ENCODE results near the gene DYNC1I1. TPM values are rescaled to one million over a fixed set of nuclear protein-coding genes. Genes with fewer than 3 reads are reported as not detected.

The DYNC1I1 gene
- total RNA-seq, 1 donor from 2014 or later, result 1.6 TPM

DNA sequence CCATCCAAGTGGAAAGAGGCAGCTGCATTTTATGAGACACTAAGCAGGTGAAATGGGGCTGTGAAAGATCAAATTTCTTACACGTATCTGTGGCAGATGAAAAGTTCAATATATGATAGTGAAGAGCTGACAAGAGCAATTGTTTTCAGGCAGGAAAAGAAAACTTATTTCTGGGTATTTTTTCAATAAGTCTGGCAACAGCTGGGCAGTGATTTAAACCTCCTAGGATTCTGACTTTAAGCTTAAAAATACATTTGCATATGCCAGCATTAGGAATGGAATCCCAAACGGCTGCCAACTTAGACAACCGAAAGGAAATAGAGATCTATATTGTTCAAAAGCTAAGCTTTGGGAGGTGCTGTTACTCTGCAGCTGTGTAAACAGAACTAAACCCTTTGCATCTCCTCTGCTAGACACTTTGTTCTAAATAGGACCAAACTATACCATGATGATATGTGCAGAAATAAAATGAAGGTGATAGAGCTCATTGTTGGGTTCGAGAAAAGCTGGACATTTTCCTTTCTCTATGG, 26.1 kb downstream of the DYNC1I1 start:
- H3K27ac Mint-ChIP-seq, result no peak overlapping the region
- H3K9me3 Mint-ChIP-seq (ENCODE audit: low read depth), result no peaks in the 10 kb centered on the region
- H3K36me3 Mint-ChIP-seq (ENCODE audit: insufficient read depth), result no peaks in the 10 kb centered on the region

DNA sequence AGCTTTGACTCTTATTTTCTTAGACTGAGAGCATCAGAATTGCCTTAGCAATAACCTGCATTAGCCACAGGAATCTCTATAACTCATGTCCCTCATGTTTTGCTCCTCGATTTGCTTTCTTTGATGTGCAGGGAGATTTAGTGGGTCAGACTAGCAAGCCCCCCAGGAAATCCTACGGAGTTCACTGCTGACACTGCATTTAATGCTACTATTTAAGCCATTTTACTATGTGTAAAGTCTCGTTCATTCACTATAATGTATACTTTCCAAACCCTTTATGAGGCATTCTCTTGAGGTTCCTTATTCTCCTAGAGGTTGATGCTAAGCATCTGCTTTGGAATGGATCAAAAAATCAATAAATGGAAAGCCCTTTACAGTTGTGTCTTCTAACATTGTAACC, 28.4 kb downstream of the DYNC1I1 start:
- no peak for TF ChIP-seq CTCF (IDR thresholded peaks at IDR 0.05; ENCODE audit: unreplicated experiment)
- DNase-seq (ENCODE audit: low spot score, unreplicated experiment), result no peak
- Mint-ChIP-seq H3K36me3 (ENCODE audit: insufficient read depth) (no peaks in the 10 kb centered on the region), H3K4me3 (ENCODE audit: low read depth) (no peak overlapping the region), H3K27ac (no peak overlapping the region), H3K9me3 (ENCODE audit: low read depth) (no peaks in the 10 kb centered on the region), H3K27me3 (peaks cover 17% of the 10 kb centered on the region), H3K4me1 (ENCODE audit: low read depth) (peaks cover 8% of the 10 kb centered on the region)

More for the DNA sequence above, 26.1 kb downstream of the DYNC1I1 start:
- Mint-ChIP-seq H3K4me3 (ENCODE audit: low read depth) (no peak overlapping the region), H3K4me1 (ENCODE audit: low read depth) (peaks cover 8% of the 10 kb centered on the region), H3K27me3 (peaks cover 17% of the 10 kb centered on the region)
- no peak for DNase-seq (ENCODE audit: low spot score, unreplicated experiment)
- TF ChIP-seq CTCF (IDR thresholded peaks at IDR 0.05; ENCODE audit: unreplicated experiment), result no peak

DNA sequence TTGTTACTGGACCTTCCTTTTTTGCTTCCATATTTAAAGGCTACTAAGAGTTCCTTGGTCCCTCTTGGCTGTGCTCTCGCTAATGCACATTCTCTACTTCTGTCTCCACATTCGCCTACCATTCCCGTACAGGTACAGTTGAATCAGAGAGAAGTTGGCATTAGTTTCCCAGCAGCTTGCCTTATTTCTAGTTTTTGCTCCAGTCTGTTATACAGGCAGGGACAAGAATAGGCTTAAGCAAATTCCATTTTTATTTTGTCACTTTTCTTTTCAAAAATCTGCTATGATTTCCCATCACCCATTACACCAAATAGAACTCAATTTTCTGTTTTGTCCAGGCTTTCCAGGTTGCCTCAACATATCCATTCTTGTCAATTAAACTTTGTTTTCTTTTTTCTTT, 29.9 kb downstream of the DYNC1I1 start:
- no peak for DNase-seq (ENCODE audit: low spot score, unreplicated experiment)
- no peak for TF ChIP-seq CTCF (IDR thresholded peaks at IDR 0.05; ENCODE audit: unreplicated experiment)
- H3K4me1 Mint-ChIP-seq (ENCODE audit: low read depth), result peaks cover 8% of the 10 kb centered on the region
- no peaks in the 10 kb centered on the region for H3K9me3 Mint-ChIP-seq (ENCODE audit: low read depth)
- no peaks in the 10 kb centered on the region for H3K36me3 Mint-ChIP-seq (ENCODE audit: insufficient read depth)
- H3K27me3 Mint-ChIP-seq, result peaks cover 19% of the 10 kb centered on the region
- H3K27ac Mint-ChIP-seq, result no peak overlapping the region
- no peak overlapping the region for H3K4me3 Mint-ChIP-seq (ENCODE audit: low read depth)

GRCh38 chr7:95804052-95804451, 31.7 kb downstream of the DYNC1I1 start:
- H3K4me3 Mint-ChIP-seq (ENCODE audit: low read depth), result no peak overlapping the region
- H3K27ac Mint-ChIP-seq, result no peak overlapping the region
- H3K9me3 Mint-ChIP-seq (ENCODE audit: low read depth), result no peaks in the 10 kb centered on the region
- DNase-seq (ENCODE audit: low spot score, unreplicated experiment), result no peak
- no peaks in the 10 kb centered on the region for H3K4me1 Mint-ChIP-seq (ENCODE audit: low read depth)
- peaks cover 23% of the 10 kb centered on the region for H3K27me3 Mint-ChIP-seq
- no peak for TF ChIP-seq CTCF (IDR thresholded peaks at IDR 0.05; ENCODE audit: unreplicated experiment)
- H3K36me3 Mint-ChIP-seq (ENCODE audit: insufficient read depth), result no peaks in the 10 kb centered on the region

GRCh38 chr7:95805909-95806308, 33.6 kb downstream of the DYNC1I1 start:
- TF ChIP-seq CTCF (IDR thresholded peaks at IDR 0.05; ENCODE audit: unreplicated experiment), result no peak
- Mint-ChIP-seq H3K27ac (no peak overlapping the region), H3K36me3 (ENCODE audit: insufficient read depth) (no peaks in the 10 kb centered on the region)

More at GRCh38 chr7:95805909-95806308, 33.6 kb downstream of the DYNC1I1 start:
- H3K9me3 Mint-ChIP-seq (ENCODE audit: low read depth), result no peaks in the 10 kb centered on the region
- H3K27me3 Mint-ChIP-seq, result peaks cover 14% of the 10 kb centered on the region
- DNase-seq (ENCODE audit: low spot score, unreplicated experiment), result no peak
- H3K4me3 Mint-ChIP-seq (ENCODE audit: low read depth), result no peak overlapping the region
- no peaks in the 10 kb centered on the region for H3K4me1 Mint-ChIP-seq (ENCODE audit: low read depth)
